Measurements from ENCODE around the gene RBMXL3. TPM values are rescaled to one million over a fixed set of nuclear protein-coding genes. Genes with fewer than 3 reads are reported as not detected.

Gene RBMXL3
- total RNA-seq (not detected), polyA plus RNA-seq (ENCODE audit: insufficient read depth in 1 of 8, insufficient read length in 8 of 8, low replicate concordance in 1 of 8) (not detected)
- long read RNA-seq, donor 1: 0 reads
- long read RNA-seq, donor 2: 0 reads
- long read RNA-seq, donor 3: 0 reads
- long read RNA-seq, donor 4: 0 reads
- long read RNA-seq, donor 5: 0 reads
- long read RNA-seq, donor 6: 0 reads
- long read RNA-seq, donor 7: 0 reads
- long read RNA-seq, donor 8: 0 reads
- long read RNA-seq, donor 9: 0 reads
- long read RNA-seq, donor 10: 0 reads
- long read RNA-seq, donor 11: 0 reads

- no peaks in the 10 kb centered on the region for H3K4me1 ChIP-seq (ENCODE audit: control insufficient read depth, insufficient read depth, low read length)
- no peak for DNase-seq
- peaks cover 17% of the 10 kb centered on the region for H3K9me3 ChIP-seq (replicated peaks; ENCODE audit: control insufficient read depth, low read depth, low read length)
- H3K36me3 ChIP-seq (ENCODE audit: control insufficient read depth, insufficient read depth, low read length): no peaks in the 10 kb centered on the region
- H3K27ac ChIP-seq (ENCODE audit: low read length): no peak within 1 kb of the TSS
- 93% methylated on average over 16 of the region's 16 CpGs for WGBS (ENCODE audit: insufficient coverage)
- no peak within 1 kb of the TSS for H3K4me3 ChIP-seq (ENCODE audit: low read length)
- peaks cover 4% of the 10 kb centered on the region for H3K27me3 ChIP-seq (ENCODE audit: control insufficient read depth, insufficient read depth, low read length)
These were observed at the start of gene RBMXL3 for GRCh38 chrX:115189110-115189509. TSS of gene RBMXL3 (plus strand) at chrX:115189410. CDS start at chrX:115189442, 32 bp downstream.

GRCh38 chrX:115142057-115142456 lies 47.2 kb upstream of the RBMXL3 start:
- H3K27ac ChIP-seq (ENCODE audit: low read length): no peak overlapping the region
- H3K9me3 ChIP-seq (replicated peaks; ENCODE audit: control insufficient read depth, low read depth, low read length): peaks cover 4% of the 10 kb centered on the region
- H3K4me3 ChIP-seq (ENCODE audit: low read length): no peak overlapping the region
- H3K4me1 ChIP-seq (ENCODE audit: control insufficient read depth, insufficient read depth, low read length): no peaks in the 10 kb centered on the region
- no peak for DNase-seq
- peaks cover 5% of the 10 kb centered on the region for H3K36me3 ChIP-seq (ENCODE audit: control insufficient read depth, insufficient read depth, low read length)
- peaks cover 11% of the 10 kb centered on the region for H3K27me3 ChIP-seq (ENCODE audit: control insufficient read depth, insufficient read depth, low read length)

GRCh38 chrX:115147220-115147619 lies 42.0 kb upstream of the RBMXL3 start:
- WGBS (ENCODE audit: insufficient coverage): no CpG with 5 or more reads among the region's 1 CpG
- DNase-seq: peak; percentile 6

GRCh38 chrX:115173181-115173580 lies 16.0 kb upstream of the RBMXL3 start:
- no peaks in the 10 kb centered on the region for H3K9me3 ChIP-seq (replicated peaks; ENCODE audit: control insufficient read depth, low read depth, low read length)
- no peak for DNase-seq
- no peak overlapping the region for H3K27ac ChIP-seq (ENCODE audit: low read length)
- H3K4me1 ChIP-seq (ENCODE audit: control insufficient read depth, insufficient read depth, low read length): no peaks in the 10 kb centered on the region
- no peaks in the 10 kb centered on the region for H3K36me3 ChIP-seq (ENCODE audit: control insufficient read depth, insufficient read depth, low read length)
- 87% methylated on average over 3 of the region's 9 CpGs for WGBS (ENCODE audit: insufficient coverage)
- H3K4me3 ChIP-seq (ENCODE audit: low read length): no peak overlapping the region
- peaks cover 6% of the 10 kb centered on the region for H3K27me3 ChIP-seq (ENCODE audit: control insufficient read depth, insufficient read depth, low read length)

More at GRCh38 chrX:115147220-115147619, 42.0 kb upstream of the RBMXL3 start:
- no peaks in the 10 kb centered on the region for H3K9me3 ChIP-seq (replicated peaks; ENCODE audit: control insufficient read depth, low read depth, low read length)
- no peaks in the 10 kb centered on the region for H3K36me3 ChIP-seq (ENCODE audit: control insufficient read depth, insufficient read depth, low read length)
- H3K27ac ChIP-seq (ENCODE audit: low read length): no peak overlapping the region
- H3K27me3 ChIP-seq (ENCODE audit: control insufficient read depth, insufficient read depth, low read length): no peaks in the 10 kb centered on the region
- H3K4me1 ChIP-seq (ENCODE audit: control insufficient read depth, insufficient read depth, low read length): no peaks in the 10 kb centered on the region
- no peak overlapping the region for H3K4me3 ChIP-seq (ENCODE audit: low read length)

- H3K4me1 ChIP-seq (ENCODE audit: control insufficient read depth, insufficient read depth, low read length): no peaks in the 10 kb centered on the region
- H3K27me3 ChIP-seq (ENCODE audit: control insufficient read depth, insufficient read depth, low read length): peaks cover 6% of the 10 kb centered on the region
- H3K27ac ChIP-seq (ENCODE audit: low read length): no peak overlapping the region
- no CpG with 5 or more reads among the region's 3 CpGs for WGBS (ENCODE audit: insufficient coverage)
- no peaks in the 10 kb centered on the region for H3K36me3 ChIP-seq (ENCODE audit: control insufficient read depth, insufficient read depth, low read length)
- no peaks in the 10 kb centered on the region for H3K9me3 ChIP-seq (replicated peaks; ENCODE audit: control insufficient read depth, low read depth, low read length)
- DNase-seq: no peak
- no peak overlapping the region for H3K4me3 ChIP-seq (ENCODE audit: low read length)
These were observed 14.7 kb upstream of the RBMXL3 start for GRCh38 chrX:115174548-115174947.

GRCh38 chrX:115177932-115178331 lies 11.3 kb upstream of the RBMXL3 start:
- no CpG with 5 or more reads among the region's 4 CpGs for WGBS (ENCODE audit: insufficient coverage)
- peaks cover 8% of the 10 kb centered on the region for H3K27me3 ChIP-seq (ENCODE audit: control insufficient read depth, insufficient read depth, low read length)
- no peak for DNase-seq

GRCh38 chrX:115178473-115178872 lies 10.7 kb upstream of the RBMXL3 start:
- no peak for DNase-seq
- Histone ChIP-seq H3K27me3 (ENCODE audit: control insufficient read depth, insufficient read depth, low read length) (peaks cover 8% of the 10 kb centered on the region), H3K36me3 (ENCODE audit: control insufficient read depth, insufficient read depth, low read length) (no peaks in the 10 kb centered on the region), H3K4me1 (ENCODE audit: control insufficient read depth, insufficient read depth, low read length) (no peaks in the 10 kb centered on the region), H3K9me3 (replicated peaks; ENCODE audit: control insufficient read depth, low read depth, low read length) (no peaks in the 10 kb centered on the region), H3K27ac (ENCODE audit: low read length) (no peak overlapping the region), H3K4me3 (ENCODE audit: low read length) (no peak overlapping the region)
- no CpG with 5 or more reads among the region's 1 CpG for WGBS (ENCODE audit: insufficient coverage)

More at GRCh38 chrX:115177932-115178331, 11.3 kb upstream of the RBMXL3 start:
- Histone ChIP-seq H3K27ac (ENCODE audit: low read length) (no peak overlapping the region), H3K4me3 (ENCODE audit: low read length) (no peak overlapping the region), H3K36me3 (ENCODE audit: control insufficient read depth, insufficient read depth, low read length) (no peaks in the 10 kb centered on the region), H3K9me3 (replicated peaks; ENCODE audit: control insufficient read depth, low read depth, low read length) (no peaks in the 10 kb centered on the region), H3K4me1 (ENCODE audit: control insufficient read depth, insufficient read depth, low read length) (no peaks in the 10 kb centered on the region)

- Histone ChIP-seq H3K9me3 (replicated peaks; ENCODE audit: control insufficient read depth, low read depth, low read length) (no peaks in the 10 kb centered on the region), H3K27ac (ENCODE audit: low read length) (no peak overlapping the region), H3K36me3 (ENCODE audit: control insufficient read depth, insufficient read depth, low read length) (no peaks in the 10 kb centered on the region), H3K4me3 (ENCODE audit: low read length) (no peak overlapping the region), H3K4me1 (ENCODE audit: control insufficient read depth, insufficient read depth, low read length) (no peaks in the 10 kb centered on the region), H3K27me3 (ENCODE audit: control insufficient read depth, insufficient read depth, low read length) (peaks cover 5% of the 10 kb centered on the region)
- WGBS (ENCODE audit: insufficient coverage): no CpG with 5 or more reads among the region's 2 CpGs
- DNase-seq: no peak
These were observed 5.2 kb upstream of the RBMXL3 start for GRCh38 chrX:115183980-115184379.

- Histone ChIP-seq H3K27me3 (ENCODE audit: control insufficient read depth, insufficient read depth, low read length) (peaks cover 4% of the 10 kb centered on the region), H3K27ac (ENCODE audit: low read length) (no peak overlapping the region), H3K4me3 (ENCODE audit: low read length) (no peak overlapping the region), H3K9me3 (replicated peaks; ENCODE audit: control insufficient read depth, low read depth, low read length) (peaks cover 17% of the 10 kb centered on the region), H3K36me3 (ENCODE audit: control insufficient read depth, insufficient read depth, low read length) (no peaks in the 10 kb centered on the region), H3K4me1 (ENCODE audit: control insufficient read depth, insufficient read depth, low read length) (no peaks in the 10 kb centered on the region)
- no peak for DNase-seq
- 97% methylated on average over 71 of the region's 76 CpGs for WGBS (ENCODE audit: insufficient coverage)
These were observed 731 bp downstream of the RBMXL3 start for GRCh38 chrX:115189646-115190635.

All from muscle of leg (tissue), 16 donors.